Measurements from ENCODE around the gene WWOX.

Gene WWOX

DNA sequence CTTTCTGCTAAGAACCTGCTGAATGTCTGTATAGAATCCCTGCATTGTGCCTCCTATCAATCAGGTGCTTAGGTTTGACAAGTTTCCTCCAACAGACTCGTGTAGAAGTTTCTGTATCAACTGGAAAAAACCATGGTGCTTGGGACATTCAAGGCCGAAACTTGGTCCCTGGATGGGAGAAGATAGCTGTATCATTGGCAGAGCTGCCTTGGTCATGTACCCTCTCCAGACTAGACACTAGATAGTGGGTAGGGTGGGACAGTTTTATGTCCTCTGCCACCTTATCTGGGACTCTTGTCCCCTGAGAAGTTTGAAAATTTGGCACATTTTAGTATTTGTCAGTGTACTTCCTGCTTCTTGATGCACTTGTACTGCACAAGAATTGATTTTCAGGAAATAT is 520.8 kb downstream of the WWOX start:
- TF ChIP-seq, protein P1, sequence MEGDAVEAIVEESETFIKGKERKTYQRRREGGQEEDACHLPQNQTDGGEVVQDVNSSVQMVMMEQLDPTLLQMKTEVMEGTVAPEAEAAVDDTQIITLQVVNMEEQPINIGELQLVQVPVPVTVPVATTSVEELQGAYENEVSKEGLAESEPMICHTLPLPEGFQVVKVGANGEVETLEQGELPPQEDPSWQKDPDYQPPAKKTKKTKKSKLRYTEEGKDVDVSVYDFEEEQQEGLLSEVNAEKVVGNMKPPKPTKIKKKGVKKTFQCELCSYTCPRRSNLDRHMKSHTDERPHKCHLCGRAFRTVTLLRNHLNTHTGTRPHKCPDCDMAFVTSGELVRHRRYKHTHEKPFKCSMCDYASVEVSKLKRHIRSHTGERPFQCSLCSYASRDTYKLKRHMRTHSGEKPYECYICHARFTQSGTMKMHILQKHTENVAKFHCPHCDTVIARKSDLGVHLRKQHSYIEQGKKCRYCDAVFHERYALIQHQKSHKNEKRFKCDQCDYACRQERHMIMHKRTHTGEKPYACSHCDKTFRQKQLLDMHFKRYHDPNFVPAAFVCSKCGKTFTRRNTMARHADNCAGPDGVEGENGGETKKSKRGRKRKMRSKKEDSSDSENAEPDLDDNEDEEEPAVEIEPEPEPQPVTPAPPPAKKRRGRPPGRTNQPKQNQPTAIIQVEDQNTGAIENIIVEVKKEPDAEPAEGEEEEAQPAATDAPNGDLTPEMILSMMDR (IDR thresholded peaks at IDR 0.05), result no peak
- DNase-seq (ENCODE audit: low spot score), result no peak
- H3K27ac ChIP-seq, result no peak overlapping the region
- H3K4me3 ChIP-seq, result no peak overlapping the region

- Histone ChIP-seq H3K27ac (no peak overlapping the region), H3K4me3 (no peak overlapping the region)
- no peak for DNase-seq (ENCODE audit: low spot score)
- TF ChIP-seq, protein P1 (IDR thresholded peaks at IDR 0.05), result no peak
Measured at GRCh38 chr16:78623796-78624195, 524.3 kb downstream of the WWOX start.

- TF ChIP-seq, protein P1 (IDR thresholded peaks at IDR 0.05), result no peak
- no peak overlapping the region for H3K27ac ChIP-seq
- no peak for DNase-seq (ENCODE audit: low spot score)
- H3K4me3 ChIP-seq, result no peak overlapping the region
Measured at GRCh38 chr16:78624366-78624765, 524.9 kb downstream of the WWOX start.

DNA sequence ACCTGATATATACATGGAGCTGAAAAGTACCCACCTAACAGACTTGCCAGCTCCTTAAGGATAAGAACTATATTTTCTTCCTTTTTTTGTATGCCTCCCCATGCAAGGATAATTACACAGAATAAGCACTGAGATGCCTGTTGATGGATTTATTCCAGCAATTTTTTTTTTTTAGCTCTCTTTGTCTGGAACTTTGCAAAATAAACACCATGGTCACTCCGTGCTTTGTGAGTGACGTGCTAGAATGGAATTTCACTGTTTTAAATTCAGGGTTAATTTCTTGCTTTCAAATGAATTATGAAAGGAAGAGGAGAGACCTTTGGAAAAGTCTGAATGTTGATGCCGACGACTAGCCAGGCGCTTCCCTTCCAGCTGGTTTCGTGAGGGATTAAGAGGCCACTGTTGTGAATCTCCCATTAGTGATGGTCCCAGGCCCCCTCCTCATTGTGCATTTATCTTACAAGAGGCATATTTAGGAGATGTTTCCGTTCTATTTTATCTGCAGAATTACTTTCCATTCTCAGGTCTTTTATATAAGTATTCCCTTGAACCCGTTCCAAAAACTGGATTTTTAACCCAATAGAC is 529.1 kb downstream of the WWOX start:
- peak overlapping the region; percentile 35 for H3K4me3 ChIP-seq
- TF ChIP-seq, protein P1 (IDR thresholded peaks at IDR 0.05), result no peak
- no peak overlapping the region for H3K27ac ChIP-seq
- DNase-seq (ENCODE audit: low spot score), result no peak

GRCh38 chr16:78629173-78629572 is 529.7 kb downstream of the WWOX start:
- TF ChIP-seq, protein P1 (IDR thresholded peaks at IDR 0.05), result no peak
- no peak for DNase-seq (ENCODE audit: low spot score)
- Histone ChIP-seq H3K27ac (no peak overlapping the region), H3K4me3 (no peak overlapping the region)

GRCh38 chr16:78630102-78630501 is 530.6 kb downstream of the WWOX start:
- TF ChIP-seq, protein P1 (IDR thresholded peaks at IDR 0.05), result no peak
- DNase-seq (ENCODE audit: low spot score), result no peak
- H3K4me3 ChIP-seq, result no peak overlapping the region

GRCh38 chr16:78633551-78633950 is 534.1 kb downstream of the WWOX start:
- DNase-seq (ENCODE audit: low spot score), result no peak
- H3K4me3 ChIP-seq, result no peak overlapping the region
- no peak overlapping the region for H3K27ac ChIP-seq
- TF ChIP-seq, protein P1 (IDR thresholded peaks at IDR 0.05), result no peak

More at GRCh38 chr16:78630102-78630501, 530.6 kb downstream of the WWOX start:
- H3K27ac ChIP-seq, result no peak overlapping the region

All from coronary artery (tissue), 2 donors.